K562 (cell line): ENCODE data around the gene LDAF1. TPM values are rescaled to one million over a fixed set of nuclear protein-coding genes. Genes with fewer than 3 reads are reported as not detected.

Source experiments
- ATAC-seq: fragments of 200-7000 bp; cut with Tn5 transposase; 3 replicates; pipeline ENCODE4 v1.9.1; 2020; ENCODE audit warnings: moderate library complexity
- BruUV-seq: library from RNA; stranded (reverse); fragments of 400-500 nt; replicated peaks from 2 replicates; lab custom pipeline; 2021; lab: Mats Ljungman, UMichigan
- CTCF ChIA-PET: fragments of 300-600 bp; formaldehyde crosslinking; extraction: SDS; loops from one replicate; lab custom pipeline; 2021; ENCODE audit warnings: low intra/inter-chr PET ratio; lab: Yijun Ruan, JAX
- POLR2A ChIA-PET: fragments of 300-600, 350-650 bp; sonication (Branson Sonifier 250); formaldehyde crosslinking; extraction: SDS; loops from one replicate; lab custom pipeline; 2021; ENCODE audit warnings: antibody characterized with exemption, inconsistent platforms; lab: Yijun Ruan, JAX
- DNase-seq, 4 experiments: peaks; one replicate each; pipeline versions ENCODE4 v3.0.0 to v3.0.0-alpha.2; 2011 to 2018; ENCODE audit warnings: low spot score in 3 of 4, mixed read lengths in 3 of 4; ENCODE audit errors: extremely low read depth in 1 of 4
- FAIRE-seq: peaks from 2 replicates; lab custom pipeline; 2011; peaks lifted over from hg19 to GRCh38; lab: Jason Lieb, UNC
- H2AFZ ChIP-seq: 2 replicates; pipeline ENCODE4 v1.6.0; 2011; ENCODE audit warnings: low read depth, low read length, control low read depth, inconsistent platforms
- H3K27ac ChIP-seq: fragments of 200-600 bp; 3 replicates; pipeline ENCODE4 v1.8.0; 2011; ENCODE audit warnings: low read depth, mild to moderate bottlenecking, control low read depth, inconsistent platforms, low read length, moderate library complexity, mixed read lengths; ENCODE audit errors: extremely low read depth
- H3K27me3 ChIP-seq, 2 experiments: fragments of 300-600 bp in 1 of 2; 2 replicates in 1 of 2; 3 replicates in 1 of 2; pipeline versions ENCODE4 v1.6.0 to v1.8.0; 2011; ENCODE audit warnings: inconsistent platforms in 2 of 2, low read length in 2 of 2, mild to moderate bottlenecking in 1 of 2, mixed read lengths in 1 of 2, moderate library complexity in 1 of 2; ENCODE audit not compliant: control insufficient read depth in 2 of 2, insufficient read depth in 2 of 2
- H3K36me3 ChIP-seq: fragments of 300-600 bp; 3 replicates; pipeline ENCODE4 v1.8.0; 2011; ENCODE audit warnings: mild to moderate bottlenecking, low read length, inconsistent platforms; ENCODE audit not compliant: control insufficient read depth, insufficient read depth
- H3K4me1 ChIP-seq, 2 experiments: fragments of 200-600 bp in 1 of 2; replicated peaks in 1 of 2; 2 replicates in 1 of 2; 3 replicates in 1 of 2; pipeline versions ENCODE4 v1.5.1 to v1.8.0; 2011; ENCODE audit warnings: inconsistent platforms in 2 of 2, low read length in 2 of 2, mild to moderate bottlenecking in 1 of 2, mixed read lengths in 1 of 2, moderate library complexity in 1 of 2; ENCODE audit not compliant: control insufficient read depth in 2 of 2, insufficient read depth in 2 of 2
- H3K4me2 ChIP-seq: 2 replicates; pipeline ENCODE4 v1.6.1; 2011; ENCODE audit warnings: low read length, control low read depth, inconsistent platforms, mixed read lengths; ENCODE audit not compliant: insufficient read depth
- H3K4me3 ChIP-seq: fragments of 200-600 bp; sonication (generic), shearing (Covaris generic); 2 replicates; pipeline ENCODE4 v1.5.1; 2016; ENCODE audit warnings: control low read depth, inconsistent platforms
- H3K79me2 ChIP-seq: fragments of 200-600 bp; 3 replicates; pipeline ENCODE4 v1.8.0; 2011; ENCODE audit warnings: low read length, inconsistent platforms; ENCODE audit not compliant: control insufficient read depth, insufficient read depth
- H3K9ac ChIP-seq, 2 experiments: 2 replicates each; pipeline versions ENCODE4 v1.6.0 to v1.6.1; 2011; ENCODE audit warnings: low read depth in 2 of 2, low read length in 2 of 2, control low read depth in 1 of 2, inconsistent platforms in 1 of 2, mild to moderate bottlenecking in 1 of 2, mixed read lengths in 1 of 2; ENCODE audit not compliant: insufficient read depth in 1 of 2
- H3K9me1 ChIP-seq: one replicate; pipeline ENCODE4 v1.6.0; 2011; ENCODE audit warnings: inconsistent platforms, mild to moderate bottlenecking, low read length, moderate library complexity; ENCODE audit not compliant: control insufficient read depth, insufficient read depth
- H3K9me3 ChIP-seq: replicated peaks from 2 replicates; pipeline ENCODE4 v1.5.1; 2011; ENCODE audit warnings: low read depth, low read length, inconsistent platforms; ENCODE audit not compliant: control insufficient read depth, insufficient read depth
- H4K20me1 ChIP-seq: replicated peaks from 2 replicates; pipeline ENCODE4 v1.6.1; 2011; ENCODE audit warnings: low read length, inconsistent platforms, mixed read lengths; ENCODE audit not compliant: control insufficient read depth, insufficient read depth
- CREB1 ChIP-seq, 2 experiments: sonication (generic) in 1 of 2; formaldehyde crosslinking in 1 of 2; IDR thresholded peaks; 2 replicates each; pipeline versions ENCODE4 v1.6.1 to v1.8.0; 2012 to 2022; ENCODE audit warnings: inconsistent platforms in 1 of 2, mild to moderate bottlenecking in 1 of 2, missing genetic modification reagents in 1 of 2, moderate library complexity in 1 of 2
- MIER1 ChIP-seq: fragments of 450-650 bp; IDR thresholded peaks from 2 replicates; pipeline ENCODE4 v1.6.1; 2016; ENCODE audit warnings: antibody characterized with exemption, mild to moderate bottlenecking, low read depth
- NELFE ChIP-seq: IDR thresholded peaks from 2 replicates; pipeline ENCODE4 v1.6.1; 2011; ENCODE audit warnings: mild to moderate bottlenecking; ENCODE audit not compliant: insufficient read depth, insufficient read length
- RFX7 ChIP-seq: fragments of 250-450 bp; sonication (Bioruptor Pico); IDR thresholded peaks from 2 replicates; pipeline ENCODE4 v1.5.1; 2021; ENCODE audit warnings: mild to moderate bottlenecking
- XRCC5 ChIP-seq: fragments of 200-400 bp; formaldehyde crosslinking; IDR thresholded peaks from 2 replicates; pipeline ENCODE4 v1.6.1; 2017; ENCODE audit warnings: low read depth, mild to moderate bottlenecking, low read length
- WGBS: fragments of 100-300 bp; shearing (Covaris generic); methylation state at CpG from one replicate; pipeline ENCODE4 v1.1.6; 2016; ENCODE audit warnings: low coverage, mixed read lengths; ENCODE audit not compliant: insufficient coverage; ENCODE audit errors: missing lambda C conversion rate; 5-methylcytosine and 5-hydroxymethylcytosine counted together
- in situ Hi-C: fragments of 300-500 bp; cut with MboI; formaldehyde crosslinking; loops from 4 replicates; pipeline ENCODE4 v1.15.0; 2018; ENCODE audit warnings: inconsistent platforms, mixed read lengths
- intact Hi-C: fragments of 100-400 bp; cut with micrococcal nuclease; formaldehyde crosslinking; loops from 2 replicates; pipeline ENCODE4 v1.14.2; 2022
- polyA plus RNA-seq, 8 experiments: library from polyadenylated mRNA; depleted of rRNA in 4 of 8; stranded (reverse) in 5 of 8; unstranded in 3 of 8; fragments of >200 nt; fragmentation: Nextera tagmentation in 2 of 8; fragmentation: Illumina TruSeq in 1 of 8; extraction: Ambion mirVana in 2 of 8; extraction: Trizol in 1 of 8; gene quantifications; 2 replicates each; pipeline versions ENCODE4 v1.2.1 to v1.2.3, GENCODE V29; 2011 to 2014; ENCODE audit warnings: inconsistent platforms in 1 of 8, missing spikeins in 1 of 8
- total RNA-seq, 7 experiments: library from RNA; depleted of rRNA in 6 of 7; stranded (reverse); fragments of >200 nt in 6 of 7; fragmentation: Illumina TruSeq in 2 of 7; extraction: Trizol in 2 of 7; gene quantifications; 2 replicates each; pipeline versions ENCODE4 v1.2.1 to v1.2.3, GENCODE V29; 2011 to 2021; ENCODE audit warnings: low replicate concordance in 1 of 7
- TF ChIP-seq, protein P1 (sequence below), 2 experiments: fragments of 450-650 bp; formaldehyde crosslinking in 1 of 2; IDR thresholded peaks; 2 replicates each; pipeline versions ENCODE4 v1.4.0 to v1.6.1; 2014 to 2020; ENCODE audit warnings: mild to moderate bottlenecking in 2 of 2, borderline replicate concordance in 1 of 2, low read depth in 1 of 2
- TF ChIP-seq, protein P2 (sequence below): fragments of 250-450 bp; sonication (Bioruptor Pico); IDR thresholded peaks from 2 replicates; pipeline ENCODE4 v1.5.0; 2020; ENCODE audit warnings: mild to moderate bottlenecking
- TF ChIP-seq, protein P3 (sequence below): fragments of 450-650 bp; IDR thresholded peaks from 2 replicates; pipeline ENCODE4 v1.6.1; 2017; ENCODE audit warnings: antibody characterized with exemption

Gene LDAF1
- total and polyA plus RNA-seq, 9 of the 15 experiments (the other 6 are each of a cell fraction or from before 2014, with no cell fraction given): 7.0 to 20.1 (median 12.5) TPM

DNA sequence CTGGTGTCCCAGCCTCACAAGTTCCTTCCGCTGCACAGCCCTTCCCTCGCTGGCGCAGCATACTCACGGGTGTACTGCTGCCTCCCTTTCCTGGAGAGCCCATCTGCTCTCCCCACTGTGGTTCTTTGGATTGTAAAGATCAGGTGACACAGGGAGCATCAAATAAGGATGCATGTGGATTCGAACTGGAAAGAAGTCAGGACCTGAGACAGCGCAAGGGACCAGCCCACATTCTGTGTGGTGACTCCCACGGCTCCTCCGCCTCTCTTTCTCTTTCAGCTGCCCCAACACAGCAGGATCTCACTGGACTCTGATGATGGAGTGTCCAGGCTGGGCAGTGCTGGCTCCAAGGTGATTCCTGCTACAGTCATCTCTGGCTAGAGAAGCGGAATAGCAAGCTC is 8.1 kb downstream of the LDAF1 start (continued):
- TF ChIP-seq, protein P1, sequence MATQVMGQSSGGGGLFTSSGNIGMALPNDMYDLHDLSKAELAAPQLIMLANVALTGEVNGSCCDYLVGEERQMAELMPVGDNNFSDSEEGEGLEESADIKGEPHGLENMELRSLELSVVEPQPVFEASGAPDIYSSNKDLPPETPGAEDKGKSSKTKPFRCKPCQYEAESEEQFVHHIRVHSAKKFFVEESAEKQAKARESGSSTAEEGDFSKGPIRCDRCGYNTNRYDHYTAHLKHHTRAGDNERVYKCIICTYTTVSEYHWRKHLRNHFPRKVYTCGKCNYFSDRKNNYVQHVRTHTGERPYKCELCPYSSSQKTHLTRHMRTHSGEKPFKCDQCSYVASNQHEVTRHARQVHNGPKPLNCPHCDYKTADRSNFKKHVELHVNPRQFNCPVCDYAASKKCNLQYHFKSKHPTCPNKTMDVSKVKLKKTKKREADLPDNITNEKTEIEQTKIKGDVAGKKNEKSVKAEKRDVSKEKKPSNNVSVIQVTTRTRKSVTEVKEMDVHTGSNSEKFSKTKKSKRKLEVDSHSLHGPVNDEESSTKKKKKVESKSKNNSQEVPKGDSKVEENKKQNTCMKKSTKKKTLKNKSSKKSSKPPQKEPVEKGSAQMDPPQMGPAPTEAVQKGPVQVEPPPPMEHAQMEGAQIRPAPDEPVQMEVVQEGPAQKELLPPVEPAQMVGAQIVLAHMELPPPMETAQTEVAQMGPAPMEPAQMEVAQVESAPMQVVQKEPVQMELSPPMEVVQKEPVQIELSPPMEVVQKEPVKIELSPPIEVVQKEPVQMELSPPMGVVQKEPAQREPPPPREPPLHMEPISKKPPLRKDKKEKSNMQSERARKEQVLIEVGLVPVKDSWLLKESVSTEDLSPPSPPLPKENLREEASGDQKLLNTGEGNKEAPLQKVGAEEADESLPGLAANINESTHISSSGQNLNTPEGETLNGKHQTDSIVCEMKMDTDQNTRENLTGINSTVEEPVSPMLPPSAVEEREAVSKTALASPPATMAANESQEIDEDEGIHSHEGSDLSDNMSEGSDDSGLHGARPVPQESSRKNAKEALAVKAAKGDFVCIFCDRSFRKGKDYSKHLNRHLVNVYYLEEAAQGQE (IDR thresholded peaks at IDR 0.05; ENCODE audit: borderline replicate concordance): peak; percentile 91
- TF ChIP-seq, protein P1 (CRISPR knock-in tag; IDR thresholded peaks at IDR 0.05; ENCODE audit: low read depth): no peak
- TF ChIP-seq MIER1: peak; percentile 71

DNA sequence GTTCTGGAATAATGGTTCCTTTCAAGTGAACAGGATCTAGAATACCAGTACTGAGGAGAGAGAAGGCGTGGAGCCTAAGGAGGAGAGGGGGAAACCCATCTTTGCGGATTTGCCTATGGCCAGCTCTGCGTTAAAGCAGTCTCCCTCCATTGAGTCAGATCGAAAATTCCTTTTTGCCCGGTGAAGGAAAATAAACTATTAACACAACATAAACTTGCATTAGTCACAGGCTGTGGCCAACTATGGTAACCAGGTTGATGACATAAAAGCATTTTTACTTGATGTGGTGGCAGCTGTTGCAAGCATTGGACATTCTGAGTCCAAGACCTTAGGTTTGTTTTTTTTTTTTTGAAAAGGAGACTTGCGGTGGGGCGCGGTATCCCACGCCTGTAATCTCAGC is 8.9 kb downstream of the LDAF1 start:
- no peaks in the 10 kb centered on the region for H3K27me3 ChIP-seq
- DNase-seq: no peak
- no peaks in the 10 kb centered on the region for H3K79me2 ChIP-seq
- no peak overlapping the region for H3K9ac ChIP-seq
- H3K4me3 ChIP-seq: no peak overlapping the region
- ATAC-seq: no peak
- no peaks in the 10 kb centered on the region for H4K20me1 ChIP-seq
- ChIA-PET POLR2A (no interaction called here), CTCF (no interaction called here)
- peaks cover 3% of the 10 kb centered on the region for H3K9me1 ChIP-seq
- in situ Hi-C loops: no loop called here
- FAIRE-seq: no peak
- WGBS: 92% methylated on average over 5 of the region's 9 CpGs
- peaks cover 0 to 7% of the 10 kb centered on the region in 2 experiments; a peak in 2 of 5 replicates for H3K4me1 ChIP-seq
- H3K9me3 ChIP-seq: no peaks in the 10 kb centered on the region
- H2AFZ ChIP-seq: no peak overlapping the region
- H3K36me3 ChIP-seq: peaks cover 28% of the 10 kb centered on the region
- H3K27ac ChIP-seq: no peak overlapping the region
- no peak overlapping the region for H3K4me2 ChIP-seq
- no TSS peak for BruUV-seq
- intact Hi-C loops: no loop called here
- no peak for TF ChIP-seq XRCC5
- TF ChIP-seq, protein P2, sequence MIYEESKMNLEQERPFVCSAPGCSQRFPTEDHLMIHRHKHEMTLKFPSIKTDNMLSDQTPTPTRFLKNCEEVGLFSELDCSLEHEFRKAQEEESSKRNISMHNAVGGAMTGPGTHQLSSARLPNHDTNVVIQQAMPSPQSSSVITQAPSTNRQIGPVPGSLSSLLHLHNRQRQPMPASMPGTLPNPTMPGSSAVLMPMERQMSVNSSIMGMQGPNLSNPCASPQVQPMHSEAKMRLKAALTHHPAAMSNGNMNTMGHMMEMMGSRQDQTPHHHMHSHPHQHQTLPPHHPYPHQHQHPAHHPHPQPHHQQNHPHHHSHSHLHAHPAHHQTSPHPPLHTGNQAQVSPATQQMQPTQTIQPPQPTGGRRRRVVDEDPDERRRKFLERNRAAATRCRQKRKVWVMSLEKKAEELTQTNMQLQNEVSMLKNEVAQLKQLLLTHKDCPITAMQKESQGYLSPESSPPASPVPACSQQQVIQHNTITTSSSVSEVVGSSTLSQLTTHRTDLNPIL (CRISPR knock-in tag): no peak
- no peak for TF ChIP-seq NELFE
- TF ChIP-seq, protein P3, sequence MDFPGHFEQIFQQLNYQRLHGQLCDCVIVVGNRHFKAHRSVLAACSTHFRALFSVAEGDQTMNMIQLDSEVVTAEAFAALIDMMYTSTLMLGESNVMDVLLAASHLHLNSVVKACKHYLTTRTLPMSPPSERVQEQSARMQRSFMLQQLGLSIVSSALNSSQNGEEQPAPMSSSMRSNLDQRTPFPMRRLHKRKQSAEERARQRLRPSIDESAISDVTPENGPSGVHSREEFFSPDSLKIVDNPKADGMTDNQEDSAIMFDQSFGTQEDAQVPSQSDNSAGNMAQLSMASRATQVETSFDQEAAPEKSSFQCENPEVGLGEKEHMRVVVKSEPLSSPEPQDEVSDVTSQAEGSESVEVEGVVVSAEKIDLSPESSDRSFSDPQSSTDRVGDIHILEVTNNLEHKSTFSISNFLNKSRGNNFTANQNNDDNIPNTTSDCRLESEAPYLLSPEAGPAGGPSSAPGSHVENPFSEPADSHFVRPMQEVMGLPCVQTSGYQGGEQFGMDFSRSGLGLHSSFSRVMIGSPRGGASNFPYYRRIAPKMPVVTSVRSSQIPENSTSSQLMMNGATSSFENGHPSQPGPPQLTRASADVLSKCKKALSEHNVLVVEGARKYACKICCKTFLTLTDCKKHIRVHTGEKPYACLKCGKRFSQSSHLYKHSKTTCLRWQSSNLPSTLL: no peak
- TF ChIP-seq RFX7 (CRISPR knock-in tag): no peak
- TF ChIP-seq CREB1 (IDR thresholded peaks at IDR 0.05): no peak
- TF ChIP-seq CREB1 (CRISPR knock-in tag; IDR thresholded peaks at IDR 0.05): no peak
